ENCODE measurements around the gene TDRD6. TPM values are rescaled to one million over a fixed set of nuclear protein-coding genes. Genes with fewer than 3 reads are reported as not detected.

The TDRD6 gene
- total RNA-seq, 1 experiment from 2014 or later = not detected

GRCh38 chr6:46677314-46677654, 10.4 kb upstream of the TDRD6 start:
- DNase-seq (ENCODE audit: low read depth) = no peak

GRCh38 chr6:46684771-46685170, 2.9 kb upstream of the TDRD6 start:
- DNase-seq (ENCODE audit: low read depth) = peak; percentile 54

- DNase-seq (ENCODE audit: low read depth) = no peak
These were observed 656 bp downstream of the TDRD6 start for GRCh38 chr6:46688117-46688965.

- no peak for DNase-seq (ENCODE audit: low read depth)
These were observed 1.3 kb downstream of the TDRD6 start for GRCh38 chr6:46688966-46689335.

- no peak for DNase-seq (ENCODE audit: low read depth)
These were observed 2.0 kb downstream of the TDRD6 start for GRCh38 chr6:46689657-46690056.

GRCh38 chr6:46690141-46690755, 2.6 kb downstream of the TDRD6 start:
- peak; percentile 64 for DNase-seq (ENCODE audit: low read depth)

GRCh38 chr6:46690911-46691451, 3.3 kb downstream of the TDRD6 start:
- DNase-seq (ENCODE audit: low read depth) = no peak

GRCh38 chr6:46699970-46700369, 12.3 kb downstream of the TDRD6 start:
- DNase-seq (ENCODE audit: low read depth) = no peak

- DNase-seq (ENCODE audit: low read depth) = peak; percentile 57
These were observed 16.9 kb downstream of the TDRD6 start for GRCh38 chr6:46704562-46704961.

- DNase-seq (ENCODE audit: low read depth) = no peak
These were observed 18.8 kb downstream of the TDRD6 start for GRCh38 chr6:46706464-46706863.

GRCh38 chr6:46711491-46711890, 23.8 kb downstream of the TDRD6 start:
- no peak for DNase-seq (ENCODE audit: low read depth)

- DNase-seq (ENCODE audit: low read depth) = peak; percentile 31
These were observed 27.5 kb downstream of the TDRD6 start for GRCh38 chr6:46715141-46715540.

- peak; percentile 76 for DNase-seq (ENCODE audit: low read depth)
These were observed 31.4 kb downstream of the TDRD6 start for GRCh38 chr6:46719099-46719498.

GRCh38 chr6:46720401-46720800, 32.7 kb downstream of the TDRD6 start:
- DNase-seq (ENCODE audit: low read depth) = peak; percentile 24

GRCh38 chr6:46729787-46730326, 42.2 kb downstream of the TDRD6 start:
- DNase-seq (ENCODE audit: low read depth) = no peak

- no peak for DNase-seq (ENCODE audit: low read depth)
These were observed 43.3 kb downstream of the TDRD6 start for GRCh38 chr6:46730921-46731461.

- DNase-seq (ENCODE audit: low read depth) = no peak
These were observed 45.7 kb downstream of the TDRD6 start for GRCh38 chr6:46733341-46733801.

- DNase-seq (ENCODE audit: low read depth) = no peak
These were observed 47.4 kb downstream of the TDRD6 start, which contains the start of gene PLA2G7 for GRCh38 chr6:46734867-46735719. PLA2G7 (minus strand) TSS chr6:46735375; CDS start chr6:46722891, 12,484 bp downstream.

GRCh38 chr6:46735720-46736031, 48.0 kb downstream of the TDRD6 start:
- no peak for DNase-seq (ENCODE audit: low read depth)

GRCh38 chr6:46736906-46737305, 49.2 kb downstream of the TDRD6 start:
- no peak for DNase-seq (ENCODE audit: low read depth)

- DNase-seq (ENCODE audit: low read depth) = no peak
These were observed 53.8 kb downstream of the TDRD6 start for GRCh38 chr6:46741482-46741881.
